ENCODE results near the gene ABHD8.

ABHD8 gene

DNA sequence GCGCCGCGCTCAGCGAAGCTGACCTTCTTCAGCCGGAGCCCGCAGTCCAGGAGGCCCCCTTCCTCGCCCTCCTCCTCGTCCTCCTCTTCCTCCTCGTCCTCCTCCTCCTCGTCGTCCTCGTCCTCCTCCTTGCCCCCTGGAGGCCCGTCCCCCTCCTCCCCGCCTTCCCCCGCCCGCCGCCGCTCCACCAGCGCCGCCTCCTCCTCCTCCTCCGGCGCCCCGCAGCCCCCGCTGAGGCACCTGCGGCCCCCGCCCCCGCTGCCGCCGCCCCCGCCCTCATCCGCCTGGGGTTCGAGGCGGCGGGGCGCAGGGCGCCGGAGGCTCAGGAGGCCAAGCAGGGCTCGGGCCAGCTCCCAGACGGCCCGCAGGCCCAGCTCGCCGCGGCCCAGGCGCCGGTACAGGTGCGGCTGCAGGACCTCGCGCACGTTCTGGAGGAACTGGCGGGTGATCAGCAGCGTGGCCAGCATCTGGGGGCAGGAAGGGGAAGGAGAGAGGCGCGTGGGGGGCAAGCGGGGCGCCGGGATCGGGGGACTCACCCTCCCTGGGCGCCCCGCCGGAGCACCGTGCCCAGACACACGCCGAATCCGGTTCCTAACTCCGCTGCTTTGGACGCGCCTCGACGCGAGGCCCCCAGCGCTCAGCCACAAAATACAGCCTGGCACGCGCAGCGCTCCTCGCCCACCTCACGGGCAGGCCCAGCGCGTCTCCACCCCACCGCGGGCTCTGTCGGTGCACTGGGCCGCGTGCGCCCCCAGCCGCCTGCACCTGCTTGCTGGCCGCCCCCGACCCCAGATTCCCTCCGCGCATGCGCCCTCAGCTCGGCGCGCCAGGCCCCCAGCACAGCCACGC lies 25.5 kb upstream of the ABHD8 start:
- Mint-ChIP-seq H3K36me3 (ENCODE audit: low read depth) (peaks cover 10% of the 10 kb centered on the region), H3K27me3 (ENCODE audit: low read depth) (peaks cover 10% of the 10 kb centered on the region), H3K9me3 (no peaks in the 10 kb centered on the region), H3K4me3 (peak overlapping the region; percentile 42), H3K27ac (peak overlapping the region; percentile 31), H3K4me1 (ENCODE audit: low read depth) (peaks cover 7% of the 10 kb centered on the region)

DNA sequence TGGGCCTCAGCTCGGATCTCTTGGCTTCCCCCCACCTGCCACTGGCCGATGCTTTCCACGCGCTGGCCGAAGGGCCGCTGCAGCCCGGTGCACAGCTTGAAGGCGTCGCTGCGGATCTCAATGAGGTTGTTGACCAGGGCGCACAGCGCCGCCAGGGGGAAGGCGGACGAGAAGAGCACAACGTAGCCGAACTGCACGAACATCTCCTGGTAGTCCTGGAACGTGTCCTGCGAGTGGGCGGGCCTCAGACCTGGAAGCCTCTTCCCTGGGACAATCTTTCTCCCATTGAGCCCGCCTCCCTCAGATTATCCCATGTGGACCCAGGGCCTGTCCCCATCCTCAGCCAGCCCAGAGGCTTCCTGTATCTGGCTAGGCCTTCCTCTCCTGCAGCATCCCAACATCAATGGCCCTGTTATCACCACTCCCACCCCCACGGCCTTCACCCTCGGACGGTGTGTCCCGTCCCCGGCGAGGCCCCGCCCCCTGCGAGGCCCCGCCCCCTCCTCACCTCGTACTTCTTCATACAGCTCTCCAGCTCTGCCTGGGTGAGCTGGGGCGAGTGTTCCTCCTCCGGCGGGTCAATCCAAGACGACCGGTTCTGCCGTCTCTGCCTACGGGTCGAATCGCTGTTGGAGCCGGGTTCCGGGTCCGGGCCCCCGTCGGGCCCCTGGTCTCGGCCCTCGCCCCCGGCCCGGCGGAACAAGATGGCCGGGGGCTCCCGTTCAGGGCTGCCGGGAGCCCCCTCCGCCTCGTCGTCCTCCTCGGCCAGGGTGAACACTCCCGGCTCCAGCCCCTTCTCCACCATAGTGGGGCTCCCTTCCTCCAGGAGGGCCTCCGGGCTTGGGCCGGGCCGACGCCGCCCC lies 24.7 kb upstream of the ABHD8 start:
- Mint-ChIP-seq H3K9me3 (no peaks in the 10 kb centered on the region), H3K27ac (peak overlapping the region; percentile 31), H3K27me3 (ENCODE audit: low read depth) (peaks cover 10% of the 10 kb centered on the region), H3K36me3 (ENCODE audit: low read depth) (peaks cover 9% of the 10 kb centered on the region), H3K4me3 (peak overlapping the region; percentile 66), H3K4me1 (ENCODE audit: low read depth) (peaks cover 6% of the 10 kb centered on the region)

DNA sequence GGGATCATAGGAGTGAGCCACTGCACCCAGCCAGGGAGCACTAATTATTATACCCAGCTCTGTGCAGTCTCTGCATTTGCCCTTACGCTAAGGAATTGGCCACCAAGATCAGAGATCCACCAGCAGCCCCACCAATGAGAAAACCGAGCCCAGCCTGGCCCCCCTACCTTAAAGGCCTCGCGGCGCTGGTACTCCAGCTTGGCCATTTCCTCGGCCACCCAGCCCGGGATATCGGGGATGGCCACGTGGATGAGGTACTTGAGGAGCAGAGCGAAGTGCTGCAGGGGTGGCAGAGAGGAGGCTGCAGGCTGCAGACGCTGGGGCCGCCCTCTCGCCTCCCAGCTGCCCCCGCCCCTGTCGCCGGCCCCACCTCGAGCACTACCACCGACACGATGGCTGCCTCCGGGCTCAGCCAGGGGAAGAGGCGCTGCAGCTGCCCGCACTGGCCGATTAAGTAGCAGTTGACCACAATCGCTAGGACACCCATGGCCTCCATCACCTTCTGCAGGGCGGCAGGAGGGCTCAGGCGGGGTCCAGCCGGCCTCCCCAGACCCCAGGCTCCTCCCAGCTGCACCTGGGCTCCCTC lies 23.9 kb upstream of the ABHD8 start:
- H3K27ac Mint-ChIP-seq, result no peak overlapping the region

DNA sequence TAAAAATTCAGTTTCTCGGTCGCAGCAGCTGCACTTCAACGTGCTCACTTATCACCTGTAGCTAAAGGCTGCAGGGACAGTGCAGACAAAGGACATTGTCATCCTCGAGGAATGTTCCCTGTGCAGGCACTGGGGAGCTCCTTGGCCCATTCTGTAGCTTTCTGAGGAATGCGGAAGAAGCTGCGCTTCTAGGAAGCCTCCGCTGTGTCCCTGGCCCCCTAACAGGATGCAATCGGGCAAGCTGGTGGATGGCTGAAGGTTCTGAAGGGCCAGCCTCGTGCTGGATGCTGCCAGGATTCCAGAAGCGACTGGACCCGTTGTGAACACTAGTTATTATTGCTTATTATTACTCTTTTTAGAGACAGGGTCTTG lies 23.4 kb upstream of the ABHD8 start:
- no peak overlapping the region for H3K4me3 Mint-ChIP-seq
- peaks cover 5% of the 10 kb centered on the region for H3K36me3 Mint-ChIP-seq (ENCODE audit: low read depth)
- peaks cover 10% of the 10 kb centered on the region for H3K27me3 Mint-ChIP-seq (ENCODE audit: low read depth)
- no peaks in the 10 kb centered on the region for H3K9me3 Mint-ChIP-seq
- no peak overlapping the region for H3K27ac Mint-ChIP-seq
- peaks cover 2% of the 10 kb centered on the region for H3K4me1 Mint-ChIP-seq (ENCODE audit: low read depth)

More for the DNA sequence above, 23.9 kb upstream of the ABHD8 start:
- Mint-ChIP-seq H3K4me1 (ENCODE audit: low read depth) (peaks cover 2% of the 10 kb centered on the region), H3K9me3 (no peaks in the 10 kb centered on the region), H3K4me3 (peak overlapping the region; percentile 25), H3K27me3 (ENCODE audit: low read depth) (peaks cover 10% of the 10 kb centered on the region), H3K36me3 (ENCODE audit: low read depth) (peaks cover 5% of the 10 kb centered on the region)

DNA sequence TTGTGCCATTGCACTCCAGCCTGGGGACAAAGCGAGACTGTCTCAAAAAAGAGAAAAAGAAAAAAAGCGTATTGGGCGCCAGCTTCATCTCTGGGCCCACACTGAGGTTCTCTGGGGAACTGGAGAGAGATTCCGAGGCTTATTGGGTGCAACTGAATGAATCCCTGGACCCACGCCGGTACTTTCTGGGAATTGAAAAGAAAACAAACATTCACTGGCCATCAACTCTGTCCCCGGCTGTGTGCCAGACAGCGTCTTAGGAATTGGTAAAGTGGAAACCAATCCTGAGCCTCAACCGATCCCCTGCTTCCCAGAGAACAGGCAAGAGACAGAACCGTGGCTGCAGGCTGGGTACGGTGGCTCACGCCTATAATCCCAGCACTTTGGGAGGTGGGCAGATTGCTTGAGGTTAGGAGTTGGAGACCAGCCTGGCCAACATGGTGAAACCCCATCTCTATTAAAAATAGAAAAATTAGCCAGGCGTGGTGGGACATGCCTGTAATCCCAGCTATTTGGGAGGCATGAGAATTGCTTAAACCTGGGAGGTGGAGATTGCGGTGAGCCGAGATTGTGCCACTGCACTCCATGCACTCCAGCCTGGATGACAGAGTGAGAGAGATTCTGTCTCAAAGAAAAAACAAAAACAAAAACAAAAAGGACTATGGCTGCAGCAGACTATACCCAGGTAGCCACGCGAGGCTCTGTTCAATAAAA lies 22.8 kb upstream of the ABHD8 start:
- H3K27ac Mint-ChIP-seq, result no peak overlapping the region
- peaks cover 10% of the 10 kb centered on the region for H3K27me3 Mint-ChIP-seq (ENCODE audit: low read depth)
- H3K9me3 Mint-ChIP-seq, result no peaks in the 10 kb centered on the region
- peaks cover 2% of the 10 kb centered on the region for H3K4me1 Mint-ChIP-seq (ENCODE audit: low read depth)
- peaks cover 5% of the 10 kb centered on the region for H3K36me3 Mint-ChIP-seq (ENCODE audit: low read depth)
- no peak overlapping the region for H3K4me3 Mint-ChIP-seq

DNA sequence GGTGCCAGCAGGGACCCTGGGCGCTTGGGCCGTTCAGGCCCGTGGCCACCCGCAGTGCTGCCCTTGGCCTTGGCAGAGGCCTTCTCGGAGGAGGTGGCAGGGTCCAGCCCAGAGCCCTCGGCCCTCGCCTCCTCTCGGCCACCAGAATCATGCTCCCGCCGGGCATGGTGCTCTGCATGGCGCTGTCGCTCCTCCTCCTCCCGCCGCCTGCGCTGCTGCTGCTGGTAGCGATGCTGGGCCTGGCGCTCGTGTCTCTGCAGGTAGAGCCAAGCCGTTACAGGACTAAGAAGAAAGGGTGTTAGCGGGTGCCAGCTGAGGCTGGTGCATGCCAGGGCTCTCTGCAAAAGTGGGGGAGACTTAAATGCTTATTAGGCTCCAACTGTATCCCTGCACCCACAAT lies 21.9 kb upstream of the ABHD8 start:
- no peak overlapping the region for H3K27ac Mint-ChIP-seq
- H3K27me3 Mint-ChIP-seq (ENCODE audit: low read depth), result peaks cover 4% of the 10 kb centered on the region
- H3K9me3 Mint-ChIP-seq, result no peaks in the 10 kb centered on the region
- H3K36me3 Mint-ChIP-seq (ENCODE audit: low read depth), result peaks cover 4% of the 10 kb centered on the region
- no peak overlapping the region for H3K4me3 Mint-ChIP-seq
- H3K4me1 Mint-ChIP-seq (ENCODE audit: low read depth), result peaks cover 2% of the 10 kb centered on the region

DNA sequence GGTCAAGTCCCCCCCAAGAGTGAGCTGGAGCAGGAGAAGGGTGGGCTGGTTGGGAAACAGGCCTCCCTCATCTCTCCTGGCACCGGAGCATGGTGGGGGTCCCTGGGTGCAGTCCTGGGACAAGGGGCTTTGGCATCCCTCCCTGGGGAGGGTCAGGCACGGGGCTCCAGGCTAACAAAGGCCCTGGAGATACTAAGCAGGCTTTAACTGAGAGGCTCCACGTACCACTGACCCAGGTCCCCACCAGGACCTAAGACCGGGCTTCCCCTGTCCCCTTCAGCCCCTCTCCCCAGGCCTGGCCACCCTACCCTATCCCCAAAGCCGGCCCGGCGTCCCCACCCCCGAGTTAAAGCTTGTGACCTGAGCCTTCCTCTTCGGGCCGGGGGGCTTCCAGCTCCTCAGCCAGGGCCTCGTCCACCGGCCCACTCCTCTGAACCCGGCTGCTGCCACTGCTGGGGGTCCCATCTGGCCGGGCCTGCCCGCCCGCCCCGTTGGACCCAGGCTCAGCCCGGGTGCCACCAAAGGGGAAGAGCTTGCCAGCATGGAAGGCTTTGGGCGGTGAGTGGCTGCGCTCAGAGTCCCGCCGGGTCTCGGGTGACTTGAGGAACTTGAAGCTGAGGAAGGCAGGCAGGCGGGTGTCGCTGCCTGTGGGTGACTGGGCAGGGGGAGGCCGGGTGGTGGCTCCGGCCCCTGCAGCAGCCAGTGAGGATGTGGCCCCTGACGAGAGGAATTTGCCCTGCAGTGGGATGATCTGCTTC lies 21.3 kb upstream of the ABHD8 start:
- H3K27me3 Mint-ChIP-seq (ENCODE audit: low read depth), result no peaks in the 10 kb centered on the region
- no peaks in the 10 kb centered on the region for H3K9me3 Mint-ChIP-seq
- no peak overlapping the region for H3K4me3 Mint-ChIP-seq
- H3K27ac Mint-ChIP-seq, result no peak overlapping the region
- H3K36me3 Mint-ChIP-seq (ENCODE audit: low read depth), result peaks cover 8% of the 10 kb centered on the region
- peaks cover 2% of the 10 kb centered on the region for H3K4me1 Mint-ChIP-seq (ENCODE audit: low read depth)

DNA sequence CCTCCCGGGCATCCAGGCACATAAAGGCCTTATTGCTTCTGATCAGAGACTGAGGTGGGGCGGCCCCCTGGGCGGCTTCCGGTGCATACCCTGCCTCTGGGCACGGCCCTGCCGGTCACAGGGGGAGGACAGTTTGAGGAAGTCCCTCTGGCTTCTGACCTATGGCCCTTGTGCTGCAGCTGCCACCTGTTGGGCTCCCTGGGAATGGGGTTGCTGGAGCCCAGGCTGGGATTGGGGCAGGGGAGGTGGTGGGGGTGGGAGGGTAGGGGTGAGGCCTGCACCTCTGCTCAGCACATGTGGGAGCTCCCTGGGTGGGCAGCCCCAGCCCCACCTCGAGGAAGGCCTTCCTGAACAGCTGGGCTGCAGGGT lies 20.7 kb upstream of the ABHD8 start:
- Mint-ChIP-seq H3K27me3 (ENCODE audit: low read depth) (no peaks in the 10 kb centered on the region), H3K9me3 (no peaks in the 10 kb centered on the region), H3K4me1 (ENCODE audit: low read depth) (peaks cover 2% of the 10 kb centered on the region), H3K27ac (no peak overlapping the region), H3K4me3 (no peak overlapping the region), H3K36me3 (ENCODE audit: low read depth) (peaks cover 9% of the 10 kb centered on the region)

DNA sequence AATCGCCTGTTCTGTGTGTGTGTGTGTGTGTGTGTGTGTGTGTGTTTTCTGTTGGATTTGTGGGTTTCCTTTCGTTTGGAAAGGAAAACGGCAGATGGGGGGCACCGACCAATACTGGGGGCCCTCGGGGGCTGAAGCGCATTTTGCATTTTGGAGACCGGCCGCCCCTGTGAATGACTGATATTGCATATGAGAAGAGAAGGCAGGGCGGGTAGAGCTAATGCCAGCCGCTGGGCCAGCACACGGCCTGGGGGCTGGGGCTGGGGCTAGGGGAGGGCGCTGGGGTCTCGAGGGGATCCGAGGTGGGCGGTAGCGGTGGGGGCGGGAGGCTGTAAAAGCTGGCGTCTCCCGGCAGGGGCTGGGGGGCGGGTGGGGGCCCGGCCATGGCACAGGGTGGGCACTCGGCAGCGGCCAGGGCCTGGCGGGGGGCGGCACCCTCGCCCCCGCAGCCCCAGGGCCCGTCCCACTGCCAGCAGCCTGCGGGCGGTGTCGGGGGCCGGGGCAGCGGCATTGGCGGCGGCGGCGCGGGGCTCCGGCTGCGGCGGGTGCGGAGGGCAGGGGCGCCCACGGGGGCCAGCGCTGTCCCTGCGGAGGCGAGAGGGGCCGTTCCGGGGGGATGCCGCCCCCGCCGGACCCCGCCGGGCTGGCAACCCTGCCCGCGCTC lies 20.2 kb upstream of the ABHD8 start:
- no peaks in the 10 kb centered on the region for H3K9me3 Mint-ChIP-seq
- peaks cover 2% of the 10 kb centered on the region for H3K4me1 Mint-ChIP-seq (ENCODE audit: low read depth)
- H3K4me3 Mint-ChIP-seq, result no peak overlapping the region
- H3K27me3 Mint-ChIP-seq (ENCODE audit: low read depth), result no peaks in the 10 kb centered on the region
- H3K36me3 Mint-ChIP-seq (ENCODE audit: low read depth), result peaks cover 9% of the 10 kb centered on the region
- H3K27ac Mint-ChIP-seq, result no peak overlapping the region

DNA sequence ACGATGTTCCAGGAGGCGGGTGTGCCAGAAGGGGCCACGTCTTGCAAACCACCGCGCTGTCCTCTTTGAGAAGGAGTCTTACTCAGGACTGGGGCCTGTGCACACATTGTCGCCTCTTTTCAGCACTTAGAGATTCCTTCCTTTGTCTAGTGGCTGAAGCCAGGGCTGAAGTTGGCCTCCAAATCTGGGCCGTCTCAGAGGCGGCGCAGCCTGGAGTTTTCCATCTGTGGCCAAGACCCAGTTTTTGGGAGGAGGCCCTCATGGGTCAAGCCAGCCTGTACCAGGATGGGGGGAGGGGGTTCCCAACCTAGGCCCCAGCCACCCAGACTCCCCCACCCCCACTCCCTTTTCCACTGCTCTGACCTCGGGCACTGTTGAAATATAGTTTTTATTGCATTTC lies 19.6 kb upstream of the ABHD8 start:
- H3K36me3 Mint-ChIP-seq (ENCODE audit: low read depth), result peaks cover 11% of the 10 kb centered on the region
- H3K27ac Mint-ChIP-seq, result no peak overlapping the region
- H3K4me3 Mint-ChIP-seq, result no peak overlapping the region
- peaks cover 2% of the 10 kb centered on the region for H3K4me1 Mint-ChIP-seq (ENCODE audit: low read depth)
- no peaks in the 10 kb centered on the region for H3K27me3 Mint-ChIP-seq (ENCODE audit: low read depth)
- no peaks in the 10 kb centered on the region for H3K9me3 Mint-ChIP-seq

DNA sequence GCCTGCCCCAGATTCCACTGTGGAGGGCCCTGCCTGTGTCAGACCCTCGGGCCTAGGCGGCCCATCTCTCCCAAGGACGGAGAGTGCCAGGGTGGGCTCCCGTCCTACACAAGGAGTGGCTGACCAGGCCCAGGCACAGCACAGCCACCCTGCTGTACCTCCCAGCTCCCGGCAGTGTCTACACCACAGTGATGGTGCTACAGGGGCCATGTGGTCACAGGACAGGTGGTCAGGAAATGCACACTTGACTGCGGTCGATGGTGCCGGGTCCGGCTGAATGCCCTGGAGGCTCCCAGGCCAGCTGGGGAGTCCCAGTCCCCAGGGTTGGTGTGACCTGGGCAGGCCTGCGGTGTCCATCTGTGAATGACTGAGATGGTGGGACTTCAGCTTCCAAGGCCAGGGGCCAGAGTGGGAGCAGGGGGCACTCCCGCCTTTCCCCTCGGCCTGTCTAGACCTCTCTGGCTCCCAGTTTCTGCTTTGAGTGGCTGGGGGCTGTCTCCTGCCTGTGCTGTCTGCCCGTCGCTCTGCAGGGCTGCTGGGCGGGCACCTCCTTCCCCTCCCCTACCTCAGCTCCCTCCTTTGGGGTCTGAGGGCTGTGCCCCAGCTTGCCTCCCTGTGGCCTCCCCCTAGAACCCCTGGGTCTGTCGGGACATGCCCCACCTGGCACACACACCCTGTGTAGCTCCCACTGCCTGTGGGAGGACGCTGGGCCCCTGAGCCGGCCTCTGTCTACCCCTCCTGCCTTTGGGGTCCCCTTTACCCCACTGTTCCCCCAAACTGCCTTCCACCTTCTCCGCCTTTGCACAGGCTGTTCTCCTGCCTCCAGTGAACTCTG lies 18.6 kb upstream of the ABHD8 start:
- no peak overlapping the region for H3K4me3 Mint-ChIP-seq
- H3K27me3 Mint-ChIP-seq (ENCODE audit: low read depth), result no peaks in the 10 kb centered on the region
- H3K27ac Mint-ChIP-seq, result no peak overlapping the region
- no peaks in the 10 kb centered on the region for H3K9me3 Mint-ChIP-seq
- H3K4me1 Mint-ChIP-seq (ENCODE audit: low read depth), result no peaks in the 10 kb centered on the region
- peaks cover 12% of the 10 kb centered on the region for H3K36me3 Mint-ChIP-seq (ENCODE audit: low read depth)

DNA sequence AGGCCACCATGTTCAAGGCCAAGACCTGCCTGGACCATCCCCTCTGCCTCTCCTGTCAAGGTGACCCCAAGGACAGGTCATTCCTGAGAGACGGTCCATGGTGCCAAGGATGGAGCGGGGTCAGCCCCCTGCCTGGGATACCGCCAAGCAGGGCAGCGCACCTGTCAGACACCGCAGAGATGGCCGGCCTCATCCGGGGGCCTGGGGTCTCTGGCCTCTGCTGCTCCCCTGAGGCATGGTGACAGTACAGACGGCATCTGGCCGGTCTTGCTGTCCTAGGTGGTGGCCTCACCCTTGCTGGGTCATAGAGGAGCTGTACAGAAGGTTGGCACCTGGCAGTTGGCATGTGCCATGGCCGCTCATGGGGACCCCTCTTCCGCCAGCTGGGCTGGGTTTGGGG lies 17.2 kb upstream of the ABHD8 start:
- Mint-ChIP-seq H3K4me1 (ENCODE audit: low read depth) (peaks cover 4% of the 10 kb centered on the region), H3K27me3 (ENCODE audit: low read depth) (no peaks in the 10 kb centered on the region), H3K4me3 (no peak overlapping the region), H3K36me3 (ENCODE audit: low read depth) (peaks cover 20% of the 10 kb centered on the region), H3K27ac (no peak overlapping the region), H3K9me3 (no peaks in the 10 kb centered on the region)

All from T-helper 1 cell treated with Interleukin-12 subunit alpha and Interleukin-12 subunit beta and Interleukin-4 antibody, amounts not matched to agents 30 μg/mL and 1 μg/mL, for 36 hours (primary cell).